OCI-LY1 (cell line): ENCODE data around the gene NFIX.
"Not testable (repeated sequence)": the region's sequence is repeated elsewhere in the genome, so short reads cannot be mapped to it uniquely, and the experiment has no call there.

Experiments
- H2AFZ ChIP-seq: fragments of 200-600 bp; sonication (generic), shearing (Covaris generic); 2 replicates; pipeline ENCODE4 v1.6.0; 2014; ENCODE audit warnings: antibody characterized with exemption, mild to moderate bottlenecking, low read length
- H3F3A ChIP-seq: fragments of 200-600 bp; sonication (generic), shearing (Covaris generic); 2 replicates; pipeline ENCODE4 v1.6.0; 2014; ENCODE audit warnings: mild to moderate bottlenecking, antibody characterized with exemption, low read length, moderate library complexity; ENCODE audit not compliant: insufficient read depth
- H3K27ac ChIP-seq: fragments of 200-600 bp; sonication (generic); 2 replicates; pipeline ENCODE4 v1.5.1; 2014; ENCODE audit warnings: low read length, mixed run types, mild to moderate bottlenecking, low read depth; ENCODE audit not compliant: poor library complexity, severe bottlenecking
- H3K27me3 ChIP-seq: fragments of 200-600 bp; sonication (generic); 2 replicates; pipeline ENCODE4 v1.6.0; 2014; ENCODE audit warnings: antibody characterized with exemption, mild to moderate bottlenecking, low read length, moderate library complexity; ENCODE audit not compliant: insufficient read depth
- H3K36me3 ChIP-seq: fragments of 200-600 bp; sonication (generic); 2 replicates; pipeline ENCODE4 v1.6.1; 2014; ENCODE audit warnings: mild to moderate bottlenecking, antibody characterized with exemption, low read length, moderate library complexity, mixed read lengths; ENCODE audit not compliant: insufficient read depth
- H3K4me1 ChIP-seq: fragments of 200-600 bp; sonication (generic); 2 replicates; pipeline ENCODE4 v1.5.1; 2014; ENCODE audit warnings: mild to moderate bottlenecking, low read length, moderate library complexity; ENCODE audit not compliant: insufficient read depth, severe bottlenecking
- H3K4me2 ChIP-seq: fragments of 200-600 bp; sonication (generic), shearing (Covaris generic); 2 replicates; pipeline ENCODE4 v1.6.1; 2014; ENCODE audit warnings: low read length
- H3K4me3 ChIP-seq: fragments of 200-600 bp; sonication (generic); 2 replicates; pipeline ENCODE4 v1.5.1; 2014; ENCODE audit warnings: low read length, low read depth, mild to moderate bottlenecking, mixed read lengths; ENCODE audit not compliant: poor library complexity, severe bottlenecking
- H3K79me2 ChIP-seq: fragments of 200-600 bp; shearing (Covaris generic); 2 replicates; pipeline ENCODE4 v1.6.1; 2016; ENCODE audit warnings: mixed run types, low read length, mixed read lengths; ENCODE audit not compliant: insufficient read depth
- H3K9ac ChIP-seq: fragments of 200-600 bp; sonication (generic), shearing (Covaris generic); 2 replicates; pipeline ENCODE4 v1.6.1; 2014; ENCODE audit warnings: mild to moderate bottlenecking, low read length, mixed read lengths
- H3K9me2 ChIP-seq: fragments of 200-600 bp; sonication (generic), shearing (Covaris generic); 2 replicates; pipeline ENCODE4 v1.6.1; 2014; ENCODE audit warnings: low read depth, mild to moderate bottlenecking, low read length, mixed read lengths
- H3K9me3 ChIP-seq: fragments of 200-600 bp; shearing (Covaris generic); 2 replicates; pipeline ENCODE4 v1.6.1; 2014; ENCODE audit warnings: low read length, mixed read lengths
- H4K20me1 ChIP-seq: fragments of 200-600 bp; sonication (generic), shearing (Covaris generic); 2 replicates; pipeline ENCODE4 v1.6.0; 2016; ENCODE audit warnings: mild to moderate bottlenecking, low read length; ENCODE audit not compliant: insufficient read depth
- EZH2 ChIP-seq: fragments of 200-600 bp; sonication (generic), shearing (Covaris generic); IDR thresholded peaks from 2 replicates; pipeline ENCODE4 v1.8.0; 2017; ENCODE audit warnings: borderline replicate concordance, mixed run types, mild to moderate bottlenecking, antibody characterized with exemption, low read length, moderate library complexity, mixed read lengths
- TF ChIP-seq, protein P1 (sequence below): fragments of 200-600 bp; sonication (generic), shearing (Covaris generic); IDR thresholded peaks from 2 replicates; pipeline ENCODE4 v1.5.1; 2017; ENCODE audit warnings: mild to moderate bottlenecking, antibody characterized with exemption, low read length, moderate library complexity, mixed read lengths

Gene NFIX

DNA sequence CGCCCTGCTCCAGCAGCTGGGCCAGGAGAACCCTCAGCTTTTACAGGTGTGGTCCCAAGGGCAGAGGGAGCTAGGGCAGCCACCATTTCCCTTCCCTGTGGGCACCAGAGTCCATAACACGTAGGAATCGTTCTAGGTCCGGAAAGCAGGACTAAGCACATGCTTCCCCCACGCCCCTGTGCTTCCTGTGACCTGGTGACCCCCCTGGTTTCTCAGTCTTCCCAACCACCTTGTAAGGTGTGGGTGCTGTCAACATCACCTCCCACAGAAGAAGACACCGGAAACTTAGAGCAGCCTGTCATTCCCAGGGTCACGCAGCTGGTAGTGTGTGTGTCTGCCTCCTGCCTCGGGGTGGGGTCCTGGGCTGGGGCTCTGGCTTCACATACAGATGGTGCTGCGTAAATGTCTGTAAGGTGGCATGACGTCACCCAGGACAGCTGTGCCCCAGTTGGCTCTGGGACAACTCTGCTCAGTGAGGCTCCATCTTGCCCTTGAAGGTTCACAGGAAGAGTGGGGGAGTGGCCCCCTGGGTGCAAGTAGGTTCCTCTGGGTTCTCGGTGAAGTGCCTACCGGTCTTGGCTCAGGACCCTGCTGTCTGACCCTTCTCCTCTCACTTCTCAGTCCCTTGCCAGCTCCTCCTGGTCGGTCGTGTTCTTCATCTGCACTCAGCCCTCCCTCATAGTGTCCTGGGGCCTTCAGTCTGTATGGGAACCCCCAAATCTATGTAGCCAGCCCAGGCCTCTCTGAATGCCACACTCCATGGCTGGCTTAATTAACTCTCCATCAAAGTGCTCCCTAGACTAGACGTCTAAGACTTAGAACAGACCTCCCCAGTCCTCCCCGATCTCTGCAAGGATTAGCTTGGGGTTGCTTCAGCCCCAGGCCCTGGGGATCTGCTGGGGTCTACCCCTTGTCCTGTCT, 45.7 kb upstream of the NFIX start:
- Histone ChIP-seq H3K27ac (no peak overlapping the region), H3K4me1 (peaks cover 33% of the 10 kb centered on the region), H3K79me2 (peaks cover 18% of the 10 kb centered on the region)

DNA sequence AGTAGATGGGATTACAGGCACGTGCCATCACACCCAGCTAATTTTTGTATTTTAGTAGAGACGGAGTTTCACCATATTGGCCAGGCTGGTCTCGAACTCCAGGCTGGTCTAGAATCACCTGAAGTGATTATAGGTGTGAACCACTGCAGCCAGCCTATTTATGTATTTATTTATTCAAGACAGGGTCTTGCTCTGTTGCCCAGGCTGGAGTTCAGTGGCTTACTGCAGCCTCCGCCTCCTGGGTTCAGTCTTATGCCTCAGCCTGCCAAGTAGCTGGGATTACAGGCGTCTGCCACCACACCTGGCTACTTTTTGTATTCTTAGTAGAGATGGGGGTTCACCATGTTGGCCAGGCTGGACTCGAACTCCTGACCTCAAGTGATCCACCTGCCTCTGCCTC, 43.2 kb upstream of the NFIX start:
- H3K9me2 ChIP-seq, H2AFZ ChIP-seq, H3K27ac ChIP-seq, H3K4me2 ChIP-seq, H3K9ac ChIP-seq, H3K4me3 ChIP-seq, H3K79me2 ChIP-seq, H3K9me3 ChIP-seq, H4K20me1 ChIP-seq, H3K27me3 ChIP-seq: not testable (repeated sequence)
- H3K4me1 ChIP-seq, result peaks cover 35% of the 10 kb centered on the region
- peaks cover 79% of the 10 kb centered on the region for H3K36me3 ChIP-seq
- peaks cover 14% of the 10 kb centered on the region for H3F3A ChIP-seq

More for the DNA sequence above, 45.7 kb upstream of the NFIX start:
- Histone ChIP-seq H3K27me3 (no peaks in the 10 kb centered on the region), H3K9ac (no peak overlapping the region), H3K4me3 (no peak overlapping the region), H4K20me1 (no peaks in the 10 kb centered on the region), H3F3A (peaks cover 10% of the 10 kb centered on the region), H3K9me2 (no peaks in the 10 kb centered on the region), H3K4me2 (no peak overlapping the region), H2AFZ (no peak overlapping the region), H3K9me3 (no peaks in the 10 kb centered on the region), H3K36me3 (peaks cover 85% of the 10 kb centered on the region)
- TF ChIP-seq, protein P1, sequence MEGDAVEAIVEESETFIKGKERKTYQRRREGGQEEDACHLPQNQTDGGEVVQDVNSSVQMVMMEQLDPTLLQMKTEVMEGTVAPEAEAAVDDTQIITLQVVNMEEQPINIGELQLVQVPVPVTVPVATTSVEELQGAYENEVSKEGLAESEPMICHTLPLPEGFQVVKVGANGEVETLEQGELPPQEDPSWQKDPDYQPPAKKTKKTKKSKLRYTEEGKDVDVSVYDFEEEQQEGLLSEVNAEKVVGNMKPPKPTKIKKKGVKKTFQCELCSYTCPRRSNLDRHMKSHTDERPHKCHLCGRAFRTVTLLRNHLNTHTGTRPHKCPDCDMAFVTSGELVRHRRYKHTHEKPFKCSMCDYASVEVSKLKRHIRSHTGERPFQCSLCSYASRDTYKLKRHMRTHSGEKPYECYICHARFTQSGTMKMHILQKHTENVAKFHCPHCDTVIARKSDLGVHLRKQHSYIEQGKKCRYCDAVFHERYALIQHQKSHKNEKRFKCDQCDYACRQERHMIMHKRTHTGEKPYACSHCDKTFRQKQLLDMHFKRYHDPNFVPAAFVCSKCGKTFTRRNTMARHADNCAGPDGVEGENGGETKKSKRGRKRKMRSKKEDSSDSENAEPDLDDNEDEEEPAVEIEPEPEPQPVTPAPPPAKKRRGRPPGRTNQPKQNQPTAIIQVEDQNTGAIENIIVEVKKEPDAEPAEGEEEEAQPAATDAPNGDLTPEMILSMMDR, result no peak
- no peak for TF ChIP-seq EZH2

DNA sequence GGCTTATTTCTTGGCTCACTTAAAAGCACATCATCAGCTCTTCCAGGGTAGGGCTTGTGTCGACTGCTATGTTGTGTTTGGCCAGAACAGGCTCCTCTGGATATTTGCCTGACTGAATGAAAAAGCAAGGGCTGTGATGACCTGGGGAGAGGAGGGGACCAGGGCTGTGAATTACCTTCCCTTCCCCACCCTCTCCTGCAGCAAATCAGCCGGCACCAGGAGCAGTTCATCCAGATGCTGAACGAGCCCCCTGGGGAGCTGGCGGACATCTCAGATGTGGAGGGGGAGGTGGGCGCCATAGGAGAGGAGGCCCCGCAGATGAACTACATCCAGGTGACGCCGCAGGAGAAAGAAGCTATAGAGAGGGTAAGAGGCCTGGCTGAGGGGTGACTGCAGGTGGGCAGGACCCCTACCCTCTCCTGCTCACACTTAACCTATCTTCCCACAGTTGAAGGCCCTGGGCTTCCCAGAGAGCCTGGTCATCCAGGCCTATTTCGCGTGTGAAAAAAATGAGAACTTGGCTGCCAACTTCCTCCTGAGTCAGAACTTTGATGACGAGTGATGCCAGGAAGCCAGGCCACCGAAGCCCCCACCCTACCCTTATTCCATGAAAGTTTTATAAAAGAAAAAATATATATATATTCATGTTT, 42.7 kb upstream of the NFIX start:
- H3K36me3 ChIP-seq, result peaks cover 74% of the 10 kb centered on the region
- H2AFZ ChIP-seq, result no peak overlapping the region
- H3K4me2 ChIP-seq, result no peak overlapping the region
- H3K9me3 ChIP-seq, result no peaks in the 10 kb centered on the region
- no peak overlapping the region for H3K27ac ChIP-seq
- H3K4me3 ChIP-seq, result no peak overlapping the region
- no peak for TF ChIP-seq EZH2
- TF ChIP-seq, protein P1, result no peak
- peaks cover 2% of the 10 kb centered on the region; the same call in 1 of the 2 replicates for H3K79me2 ChIP-seq
- no peak overlapping the region for H3K9ac ChIP-seq
- no peaks in the 10 kb centered on the region for H3K27me3 ChIP-seq
- H3F3A ChIP-seq, result peaks cover 14% of the 10 kb centered on the region
- H3K4me1 ChIP-seq, result peaks cover 30% of the 10 kb centered on the region
- H3K9me2 ChIP-seq, result no peaks in the 10 kb centered on the region
- no peaks in the 10 kb centered on the region for H4K20me1 ChIP-seq
